Raji (cell line): ENCODE results near the gene CD44.

Experiments used
- POLR2A ChIP-seq: IDR thresholded peaks from 2 replicates; pipeline ENCODE4 v1.6.1; 2011; ENCODE audit warnings: low read depth, low read length, control low read depth; ENCODE audit not compliant: insufficient read depth

Gene CD44

GRCh38 chr11:35107861-35108260 is 31.1 kb upstream of the CD44 start:
- no peak for TF ChIP-seq POLR2A

DNA sequence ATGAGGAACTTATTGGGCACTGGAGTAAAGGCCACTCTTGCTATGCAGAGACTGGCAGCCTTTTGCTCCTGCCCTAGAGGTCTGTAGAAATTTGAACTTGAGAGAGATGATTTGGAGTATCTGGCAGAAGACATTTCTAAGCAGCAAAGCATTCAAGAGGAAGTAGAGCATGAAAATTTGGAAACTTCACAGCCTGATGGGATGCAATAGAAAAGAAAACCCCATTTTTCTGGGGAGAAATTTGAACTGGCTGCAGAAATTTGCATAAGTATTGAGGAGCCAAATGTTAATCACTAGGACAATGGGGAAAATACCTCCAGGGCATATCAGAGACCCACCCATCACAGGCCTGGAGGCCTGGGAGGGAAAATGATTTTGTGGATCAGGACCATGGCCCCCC is 29.9 kb upstream of the CD44 start:
- TF ChIP-seq POLR2A = no peak

- no peak for TF ChIP-seq POLR2A
These were observed 29.1 kb upstream of the CD44 start for GRCh38 chr11:35109827-35110226.

GRCh38 chr11:35111161-35112055 is 27.6 kb upstream of the CD44 start:
- TF ChIP-seq POLR2A = no peak

- TF ChIP-seq POLR2A = no peak
These were observed 26.7 kb upstream of the CD44 start for GRCh38 chr11:35112056-35112845.

- TF ChIP-seq POLR2A = no peak
These were observed 26.2 kb upstream of the CD44 start for GRCh38 chr11:35112846-35113105.

DNA sequence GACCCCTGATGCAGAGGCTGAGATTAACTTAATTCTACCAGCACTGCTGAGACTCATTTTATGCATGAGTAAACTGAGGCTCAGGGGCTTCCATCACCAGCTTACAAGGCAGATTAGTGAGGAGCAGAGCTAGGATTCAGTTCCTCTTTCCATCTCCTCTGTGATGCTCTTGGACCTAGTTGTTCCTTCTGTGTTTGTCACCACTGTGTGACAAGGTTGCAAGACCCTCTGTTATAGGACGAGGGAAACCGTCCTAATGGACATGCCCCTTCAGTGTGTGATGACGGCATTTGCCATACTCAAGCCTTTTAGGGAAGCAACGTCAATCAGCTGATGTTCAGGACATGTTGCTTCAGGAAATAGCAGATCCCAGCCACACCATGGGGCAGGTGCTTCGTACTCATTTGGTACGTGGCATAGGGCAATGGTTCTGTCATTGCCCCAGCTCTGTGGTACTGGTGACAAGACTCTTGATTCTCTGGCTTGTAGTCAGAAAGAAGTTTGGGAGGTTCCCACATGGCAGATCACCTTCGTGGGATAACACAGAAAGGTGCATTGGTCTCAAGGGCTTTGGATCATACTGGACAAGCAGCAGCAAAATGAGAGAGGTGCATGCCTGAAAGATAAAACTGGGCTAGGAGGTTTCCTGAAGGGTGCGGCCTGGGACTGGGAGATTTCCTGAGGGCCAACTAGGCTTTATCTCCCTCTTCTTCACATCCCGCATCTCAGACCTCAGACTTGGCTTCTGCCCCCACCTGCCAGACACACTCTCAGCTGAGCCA is 23.9 kb upstream of the CD44 start:
- no peak for TF ChIP-seq POLR2A

DNA sequence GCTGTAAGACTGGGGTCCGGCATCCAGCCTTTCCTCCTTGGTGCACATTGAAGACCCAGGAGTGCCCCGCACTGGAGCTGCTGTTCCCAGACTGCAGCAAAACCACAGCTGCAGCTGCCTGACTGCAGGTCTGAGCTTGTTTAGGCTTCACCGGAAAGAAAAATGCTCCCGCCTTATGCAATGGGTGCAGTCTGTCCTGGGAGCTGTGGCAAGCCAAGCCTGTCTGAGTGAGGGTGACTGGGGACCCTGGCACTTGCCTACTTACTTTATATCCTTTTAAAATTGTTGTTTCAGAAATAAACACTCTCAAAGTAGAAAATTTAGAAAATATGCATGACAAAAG is 23.3 kb upstream of the CD44 start:
- TF ChIP-seq POLR2A = no peak

DNA sequence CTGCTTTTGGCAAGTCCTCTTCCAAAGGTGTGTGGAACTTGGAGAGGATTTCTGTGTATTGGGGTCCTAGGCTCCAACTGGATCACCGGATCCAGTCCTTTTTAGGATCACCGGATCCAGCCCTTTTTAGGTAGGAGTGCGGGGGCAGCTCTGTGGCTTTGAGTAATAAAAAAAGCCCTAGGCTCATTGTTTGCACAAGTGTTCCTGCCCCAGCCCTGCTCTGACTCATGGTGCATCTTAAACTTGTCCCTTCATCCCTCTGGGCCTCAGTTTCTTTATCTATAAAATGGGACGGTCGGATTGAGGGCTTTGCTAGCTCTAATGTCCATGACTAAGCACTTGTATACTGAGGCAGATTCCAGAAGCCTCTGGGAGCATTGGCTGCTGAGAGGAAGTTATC is 22.7 kb upstream of the CD44 start:
- no peak for TF ChIP-seq POLR2A

DNA sequence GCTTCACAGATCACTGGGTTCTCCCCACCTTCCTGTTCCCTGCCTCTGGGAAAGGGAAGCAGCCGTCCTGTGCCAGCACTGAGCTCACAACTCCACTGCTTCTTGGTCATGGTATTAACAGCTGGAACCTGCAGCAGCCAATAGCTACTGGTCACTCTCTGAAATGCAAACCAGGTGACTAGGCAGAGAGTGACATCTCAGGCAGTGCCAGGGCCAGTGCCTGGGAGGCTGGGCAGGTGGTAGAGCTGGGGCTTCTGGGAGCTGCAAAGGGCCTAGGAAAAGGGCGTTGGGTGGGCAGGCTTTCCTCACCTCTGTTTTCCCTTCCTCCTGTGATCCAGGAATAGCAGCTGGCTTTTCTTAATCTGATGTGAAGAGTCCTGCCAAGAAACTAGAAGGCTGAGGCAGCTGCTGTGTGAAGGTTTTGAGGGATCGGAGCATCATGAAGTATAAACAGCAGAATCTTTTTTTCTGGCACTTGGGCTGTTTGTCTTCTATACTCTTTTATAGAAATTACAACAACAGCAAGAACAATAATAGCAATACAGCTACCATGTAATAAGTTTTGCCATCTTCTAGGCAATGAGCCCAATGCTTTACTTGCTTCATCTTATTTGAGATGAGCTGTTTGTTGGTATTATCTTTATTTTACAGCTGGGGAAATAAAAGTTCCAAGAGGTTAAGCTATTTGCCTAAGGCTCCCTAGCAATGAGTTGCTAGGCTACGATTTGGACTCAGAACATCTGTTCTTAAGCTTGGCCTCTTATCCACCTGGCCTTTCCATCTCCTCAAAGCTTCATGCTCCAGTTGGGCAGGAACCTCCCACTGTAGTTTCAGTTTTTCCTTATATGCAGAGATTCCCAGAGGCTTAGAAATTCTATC is 22.0 kb upstream of the CD44 start:
- TF ChIP-seq POLR2A = no peak

- no peak for TF ChIP-seq POLR2A
These were observed 20.1 kb upstream of the CD44 start for GRCh38 chr11:35118906-35119305.

- no peak for TF ChIP-seq POLR2A
These were observed 17.6 kb upstream of the CD44 start for GRCh38 chr11:35121326-35121865.

DNA sequence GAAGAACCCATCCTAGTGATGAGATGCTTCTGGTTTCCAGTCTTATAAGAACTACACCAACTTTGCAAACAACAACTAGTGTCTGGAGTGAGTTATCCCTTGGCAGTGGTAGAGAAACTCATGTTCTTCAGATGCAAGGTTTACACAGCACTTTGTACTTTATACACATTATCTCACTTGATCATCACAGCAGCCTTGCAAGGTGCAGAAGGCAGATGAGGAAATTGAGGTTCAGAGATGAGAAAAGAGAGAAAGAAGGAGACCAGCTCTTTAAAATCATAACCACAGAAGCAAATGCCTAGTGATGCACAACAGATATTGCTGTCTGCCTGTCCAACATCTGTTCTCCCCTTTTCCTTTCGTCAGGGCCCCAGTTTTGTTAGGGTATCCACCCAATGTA is 16.7 kb upstream of the CD44 start:
- TF ChIP-seq POLR2A = no peak

GRCh38 chr11:35126000-35126878 is 12.7 kb upstream of the CD44 start:
- no peak for TF ChIP-seq POLR2A
